Kidney (tissue), 14 donors: Measurements from ENCODE around the gene A3GALT2. TPM values are rescaled to one million over a fixed set of nuclear protein-coding genes. Genes with fewer than 3 reads are reported as not detected.

Experiments
- DNase-seq, 5 donors: peaks; one replicate each; pipeline ENCODE4 v3.0.0-alpha.2; 2013 to 2020
- FAIRE-seq: peaks from 2 replicates; lab custom pipeline; 2012; peaks lifted over from hg19 to GRCh38; lab: Jason Lieb, UNC
- H3K27ac ChIP-seq, 2 donors: one replicate each; pipeline ENCODE4 v1.7.0; 2013; ENCODE audit warnings: low read depth in 2 of 2, low read length in 2 of 2, inconsistent platforms in 1 of 2
- H3K27me3 ChIP-seq: one replicate; pipeline ENCODE4 v1.7.1; 2013; ENCODE audit warnings: low read length, inconsistent platforms; ENCODE audit not compliant: control insufficient read depth, insufficient read depth
- H3K36me3 ChIP-seq, 3 donors: one replicate each; pipeline versions ENCODE4 v1.7.0 to v1.7.1; 2013; ENCODE audit warnings: low read length in 3 of 3, control low read depth in 1 of 3, inconsistent platforms in 1 of 3; ENCODE audit not compliant: insufficient read depth in 3 of 3, control insufficient read depth in 2 of 3
- H3K4me1 ChIP-seq, 3 donors: one replicate each; pipeline versions ENCODE4 v1.7.0 to v1.7.1; 2013; ENCODE audit warnings: low read length in 3 of 3, inconsistent platforms in 1 of 3, low read depth in 1 of 3; ENCODE audit not compliant: control insufficient read depth in 2 of 3, insufficient read depth in 2 of 3
- H3K4me3 ChIP-seq, 3 donors: one replicate each; pipeline versions ENCODE4 v1.7.0 to v1.8.1; 2013; ENCODE audit warnings: low read length in 3 of 3, control low read depth in 1 of 3, inconsistent platforms in 1 of 3
- H3K9ac ChIP-seq, 3 donors: one replicate each; pipeline versions ENCODE4 v1.7.0 to v1.7.1; 2013; ENCODE audit warnings: low read length in 3 of 3, control low read depth in 1 of 3, inconsistent platforms in 1 of 3
- H3K9me3 ChIP-seq, 3 donors: one replicate each; pipeline versions ENCODE4 v1.7.0 to v1.7.1; 2013; ENCODE audit warnings: low read length in 3 of 3, control low read depth in 1 of 3, inconsistent platforms in 1 of 3; ENCODE audit not compliant: control insufficient read depth in 2 of 3, insufficient read depth in 1 of 3
- CTCF ChIP-seq: IDR thresholded peaks from 3 replicates; pipeline ENCODE4 v1.5.1; 2012; ENCODE audit warnings: mild to moderate bottlenecking, moderate library complexity, borderline replicate concordance; ENCODE audit not compliant: insufficient read depth; ENCODE audit errors: extremely low read depth
- intact Hi-C: fragments of 100-400 bp; cut with DNase I; formaldehyde crosslinking; loops from one replicate; pipeline ENCODE4 v1.11.1; 2022
- polyA plus RNA-seq: library from polyadenylated mRNA; stranded (reverse); fragments of 350-450 nt; fragmentation: Illumina TruSeq; extraction: RNeasy Lipid Tissue Mini Kit (QIAGEN cat#74804); gene quantifications from one replicate; pipeline ENCODE4 v1.2.3, GENCODE V29; 2014; ENCODE audit warnings: low read depth, low replicate concordance; ENCODE audit not compliant: insufficient read depth
- total RNA-seq: library from RNA; stranded (reverse); fragmentation: NEBNext Ultra II Directional; extraction: Animal tissue kit (Norgen Biotek cat#: 25700); gene quantifications from one replicate; pipeline ENCODE4 v1.2.1, GENCODE V29; 2021
- donor health status: control.
- donor health status: control.
- donor health status: control.
- donor health status: control.
- donor health status: control.
- donor health status: DM: yes; HTN: yes; CAD: no.
- donor health status: Normal renal cell carcinoma (clear cell type).

A3GALT2 gene
- total and polyA plus RNA-seq, 2 donors from 2014 or later: not detected

GRCh38 chr1:33348194-33348593, 27.3 kb upstream of the A3GALT2 start:
- H3K9ac ChIP-seq: peak overlapping the region; percentile 63 to 87 (median 81)
- H3K4me1 ChIP-seq: peaks cover 13 to 44% (median 27%) of the 10 kb centered on the region in 3 donors
- intact Hi-C loops: no loop called here
- DNase-seq: peak in 2 of 5 donors; percentile 44 to 64
- no peaks in the 10 kb centered on the region for H3K27me3 ChIP-seq
- peak overlapping the region; percentile 91 to 95 for H3K27ac ChIP-seq
- no peak for FAIRE-seq
- peaks cover 0 to 7% (median 2%) of the 10 kb centered on the region in 3 donors for H3K36me3 ChIP-seq
- H3K9me3 ChIP-seq: no peaks in the 10 kb centered on the region
- TF ChIP-seq CTCF: no peak
- H3K4me3 ChIP-seq: peak overlapping the region; percentile 67 to 94 (median 93)

GRCh38 chr1:33347650-33347992, 26.7 kb upstream of the A3GALT2 start:
- no peak for DNase-seq
- intact Hi-C loops: no loop called here
- H3K9me3 ChIP-seq: no peaks in the 10 kb centered on the region
- H3K9ac ChIP-seq: peak overlapping the region in 2 of 3 donors; percentile 43 to 87
- no peaks in the 10 kb centered on the region for H3K27me3 ChIP-seq
- no peak for FAIRE-seq
- H3K36me3 ChIP-seq: peaks cover 0 to 7% (median 4%) of the 10 kb centered on the region in 3 donors
- peak overlapping the region; percentile 91 to 95 for H3K27ac ChIP-seq
- H3K4me3 ChIP-seq: peak overlapping the region; percentile 50 to 94 (median 67)
- no peak for TF ChIP-seq CTCF
- H3K4me1 ChIP-seq: peaks cover 14 to 48% (median 32%) of the 10 kb centered on the region in 3 donors

GRCh38 chr1:33346927-33347649, 26.2 kb upstream of the A3GALT2 start:
- Histone ChIP-seq H3K27ac (peak overlapping the region; percentile 91 to 95), H3K4me3 (peak overlapping the region; percentile 50 to 94 (median 67)), H3K9me3 (no peaks in the 10 kb centered on the region), H3K4me1 (peaks cover 18 to 53% (median 37%) of the 10 kb centered on the region in 3 donors), H3K27me3 (no peaks in the 10 kb centered on the region), H3K36me3 (peaks cover 0 to 7% (median 4%) of the 10 kb centered on the region in 3 donors), H3K9ac (peak overlapping the region; percentile 20 to 87 (median 43))
- TF ChIP-seq CTCF: no peak
- intact Hi-C loops: no loop called here
- FAIRE-seq (no peak), DNase-seq (peak in 2 of 5 donors; percentile 36 to 73)
